ENCODE measurements around the gene CREB5.

CREB5 gene

DNA sequence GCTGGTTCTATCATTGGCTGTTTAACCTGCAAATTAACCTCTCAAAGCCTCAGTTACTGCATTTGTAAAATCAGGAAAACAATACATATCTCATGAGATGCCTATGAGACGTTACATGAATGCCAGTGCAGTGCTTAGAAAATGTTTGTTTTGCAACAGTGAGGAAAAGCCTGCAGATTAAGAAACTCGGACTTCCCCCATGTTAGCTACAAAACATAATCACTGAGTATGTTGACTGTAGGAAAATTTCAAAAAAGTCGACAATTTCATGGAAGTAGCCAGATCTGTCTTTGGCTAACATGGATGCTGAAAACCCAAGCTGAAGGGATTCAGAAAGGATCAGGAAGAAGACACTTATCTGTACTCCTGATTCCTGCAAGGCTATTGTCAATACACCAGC, 424.4 kb downstream of the CREB5 start:
- in situ Hi-C loops (cut with MboI; ENCODE audit: low sequenced_read_pairs), result no loop called here

DNA sequence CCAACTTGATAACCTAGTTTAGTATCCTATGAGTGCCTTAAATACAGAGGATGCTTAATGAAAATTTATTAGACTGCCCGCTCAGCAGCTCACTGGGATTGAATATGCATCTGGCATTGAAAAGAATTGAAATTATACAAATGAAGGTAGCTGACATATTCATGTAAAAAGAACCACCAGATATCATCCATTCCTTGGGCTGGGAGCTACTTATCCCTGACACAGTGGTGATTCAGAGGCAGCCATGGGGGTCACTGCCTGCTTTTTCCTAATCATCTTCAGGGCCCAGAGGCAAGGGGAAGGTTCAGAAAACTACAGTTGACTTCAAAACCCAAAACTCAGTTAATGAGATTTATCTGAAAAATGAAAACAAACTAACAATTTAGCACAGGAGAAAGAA, 424.9 kb downstream of the CREB5 start:
- in situ Hi-C loops (cut with MboI; ENCODE audit: low sequenced_read_pairs), result no loop called here

DNA sequence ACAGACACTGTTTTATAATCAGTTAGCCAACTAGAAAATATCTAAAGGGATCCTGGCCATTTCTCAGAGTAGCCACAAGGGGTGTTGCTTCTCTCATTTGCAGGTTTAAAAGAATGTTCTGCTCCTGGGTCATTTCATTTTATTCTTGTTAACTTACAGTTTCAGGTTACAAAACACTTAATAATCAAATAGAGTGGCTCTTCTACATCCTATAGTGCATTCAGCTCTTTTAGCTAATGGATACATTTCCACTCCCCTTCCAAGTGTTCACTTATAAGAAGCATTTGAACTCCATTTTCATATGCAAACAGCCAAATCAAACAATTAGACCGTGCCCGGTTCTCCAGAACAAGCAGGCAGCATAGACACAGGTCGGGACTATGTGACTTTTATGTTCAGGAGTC, 428.3 kb downstream of the CREB5 start:
- in situ Hi-C loops (cut with MboI; ENCODE audit: low sequenced_read_pairs), result no loop called here

DNA sequence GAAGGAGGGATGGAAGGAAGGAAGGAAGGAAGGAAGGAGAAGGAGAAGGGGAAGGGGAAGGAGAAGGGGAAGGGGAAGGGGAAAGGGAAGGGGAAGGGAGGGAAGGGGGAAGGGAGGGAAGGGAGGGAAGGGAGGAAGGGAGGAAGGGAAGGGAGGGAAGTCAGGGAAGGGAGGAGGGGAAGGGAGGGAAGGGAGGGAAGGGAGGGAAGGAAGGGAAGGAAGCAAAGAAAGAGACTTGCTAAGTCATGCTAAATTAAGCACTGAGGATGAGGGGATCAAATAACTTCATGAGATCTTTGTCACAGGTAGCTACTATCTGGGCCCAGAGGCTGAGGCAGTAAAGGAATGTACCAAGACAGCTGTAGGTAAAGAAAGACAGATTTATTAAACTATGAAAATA, 429.4 kb downstream of the CREB5 start:
- in situ Hi-C loops (cut with MboI; ENCODE audit: low sequenced_read_pairs), result no loop called here

DNA sequence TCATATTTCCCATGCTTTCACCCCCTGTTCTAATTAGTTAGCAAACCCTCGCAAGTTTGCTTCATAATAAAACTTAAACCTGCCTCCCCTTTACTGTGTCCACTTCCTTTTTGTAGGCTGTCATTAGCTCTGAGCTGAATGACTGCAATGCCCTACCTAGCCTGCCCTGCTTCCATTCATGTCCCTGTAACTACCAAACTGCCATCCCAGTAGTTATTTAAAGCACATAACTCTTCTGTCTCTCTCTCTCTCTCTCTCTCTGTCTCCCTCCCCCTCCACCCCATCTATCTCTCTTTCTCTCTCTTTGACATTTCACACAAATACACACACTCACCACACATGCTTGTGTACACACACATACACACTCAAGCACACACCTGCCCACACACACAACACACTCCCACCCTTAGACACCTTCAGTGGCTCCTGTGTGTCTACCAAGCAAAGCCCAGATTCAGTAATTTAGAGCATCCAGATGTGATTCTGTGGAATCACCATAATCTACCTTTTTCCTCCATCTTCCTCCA, 430.5 kb downstream of the CREB5 start:
- in situ Hi-C loops (cut with MboI; ENCODE audit: low sequenced_read_pairs), result no loop called here

DNA sequence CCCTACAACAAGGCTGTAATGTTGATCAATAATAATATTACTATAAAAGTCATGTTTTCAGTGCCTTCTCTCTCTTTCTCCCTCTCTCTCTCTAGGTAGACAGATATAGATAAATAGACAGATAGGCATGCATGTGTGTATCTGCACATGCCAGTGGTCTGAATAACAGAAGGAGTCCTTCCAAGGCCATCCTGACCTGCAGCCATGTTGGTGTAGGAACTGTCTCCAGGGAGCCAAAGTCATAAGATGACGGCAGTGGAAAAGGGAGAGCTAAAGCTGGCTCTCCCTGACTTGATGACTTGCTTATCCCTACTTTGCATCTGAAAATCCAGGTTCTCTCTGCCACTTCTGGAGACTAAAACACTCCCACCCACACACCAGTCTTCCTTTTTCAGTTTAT, 432.8 kb downstream of the CREB5 start:
- in situ Hi-C loops (cut with MboI; ENCODE audit: low sequenced_read_pairs), result no loop called here

DNA sequence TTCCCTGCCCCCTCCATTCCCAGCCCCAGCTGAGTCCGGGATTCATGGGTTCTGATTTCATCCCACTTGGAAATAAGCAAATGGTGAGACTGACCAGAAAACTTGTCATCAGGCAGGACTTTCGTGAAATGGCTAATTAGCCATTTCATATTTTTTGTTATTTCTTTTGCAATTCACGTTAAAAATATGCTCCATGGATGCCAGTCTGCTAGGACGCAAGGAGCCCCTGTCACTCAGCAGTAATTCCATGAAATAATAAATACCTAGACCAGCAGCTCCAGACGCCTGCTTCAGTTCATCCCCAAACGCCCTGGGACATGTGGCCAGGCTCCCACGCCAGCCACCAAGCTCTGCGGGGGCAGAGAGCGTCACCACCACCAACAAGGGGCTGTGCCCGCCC, 434.9 kb downstream of the CREB5 start:
- in situ Hi-C loops (cut with MboI; ENCODE audit: low sequenced_read_pairs), result no loop called here

DNA sequence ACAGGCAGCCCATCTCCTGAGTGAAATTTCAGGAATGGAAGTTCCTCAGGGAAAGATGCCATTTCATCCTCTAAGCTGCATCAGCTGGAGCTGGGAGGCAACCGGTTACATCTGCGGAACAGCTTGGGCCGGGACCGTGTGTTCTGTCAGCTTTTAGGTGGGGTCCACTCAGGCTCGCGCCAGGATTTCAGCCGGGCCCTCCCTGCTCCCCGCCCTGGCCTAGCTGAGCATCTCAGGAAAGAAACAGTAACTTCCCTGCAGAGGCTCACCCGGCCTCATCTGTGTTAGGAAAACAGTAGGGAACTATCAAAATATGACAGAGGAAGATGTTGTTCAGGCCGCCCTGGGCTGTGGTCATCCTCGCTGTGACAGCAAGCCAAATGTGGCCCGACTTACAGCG, 435.4 kb downstream of the CREB5 start:
- in situ Hi-C loops (cut with MboI; ENCODE audit: low sequenced_read_pairs), result no loop called here

DNA sequence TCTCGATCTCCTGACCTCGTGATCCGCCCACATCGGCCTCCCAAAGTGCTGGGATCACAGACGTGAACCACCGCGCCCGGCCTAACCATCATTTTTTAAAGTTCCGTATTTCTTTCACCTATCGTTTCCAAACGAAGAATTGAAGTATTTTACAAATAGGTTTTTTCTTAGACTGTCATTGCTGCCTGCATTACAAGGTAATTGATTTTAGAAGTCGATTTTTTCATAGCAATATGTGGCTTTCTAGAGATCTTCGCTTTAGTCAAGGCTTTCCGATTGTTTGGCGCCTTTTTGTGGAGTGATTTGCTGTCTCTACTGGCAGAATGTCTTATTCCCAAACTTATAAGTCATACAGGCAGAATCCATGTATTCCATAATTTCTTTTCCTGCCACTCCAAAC, 436.6 kb downstream of the CREB5 start:
- in situ Hi-C loops (cut with MboI; ENCODE audit: low sequenced_read_pairs), result no loop called here

DNA sequence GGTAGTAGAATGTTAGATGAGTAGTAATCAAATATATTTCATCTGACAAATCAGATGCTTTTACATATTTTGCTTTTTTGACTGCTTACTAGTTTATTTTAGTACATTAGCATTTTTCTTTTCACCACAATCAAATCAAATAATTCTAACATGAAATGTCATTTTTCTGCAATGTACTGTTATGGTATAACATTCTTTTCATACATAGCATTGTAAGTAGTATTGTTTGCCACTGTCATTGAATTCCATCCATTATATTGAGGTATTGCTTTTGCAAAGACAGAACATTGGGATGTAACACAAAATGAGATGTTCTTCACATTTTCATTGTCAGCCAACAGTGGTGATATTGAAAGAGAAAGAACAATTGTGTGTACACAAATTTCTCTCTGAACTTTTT, 438.4 kb downstream of the CREB5 start:
- in situ Hi-C loops (cut with MboI; ENCODE audit: low sequenced_read_pairs), result no loop called here

DNA sequence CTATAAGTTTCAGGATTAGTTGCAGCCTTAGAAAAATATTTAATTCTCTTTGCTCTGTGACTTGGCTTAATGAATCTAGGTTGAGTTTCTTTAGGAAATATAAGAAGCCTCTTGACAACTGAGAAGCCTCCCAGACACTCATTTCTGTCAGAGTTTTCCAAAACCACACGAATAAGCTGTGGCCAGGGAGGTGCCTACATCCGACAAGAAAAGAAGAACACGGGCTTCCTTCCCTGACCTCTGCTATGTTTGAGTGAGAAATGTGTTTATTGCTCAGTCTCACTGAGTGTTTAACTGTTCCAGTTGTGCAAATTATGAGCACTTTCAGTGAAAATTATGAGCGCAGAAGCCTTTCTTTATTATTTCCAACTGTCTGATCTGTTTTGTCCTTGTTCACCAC, 440.8 kb downstream of the CREB5 start:
- in situ Hi-C loops (cut with MboI; ENCODE audit: low sequenced_read_pairs), result no loop called here

DNA sequence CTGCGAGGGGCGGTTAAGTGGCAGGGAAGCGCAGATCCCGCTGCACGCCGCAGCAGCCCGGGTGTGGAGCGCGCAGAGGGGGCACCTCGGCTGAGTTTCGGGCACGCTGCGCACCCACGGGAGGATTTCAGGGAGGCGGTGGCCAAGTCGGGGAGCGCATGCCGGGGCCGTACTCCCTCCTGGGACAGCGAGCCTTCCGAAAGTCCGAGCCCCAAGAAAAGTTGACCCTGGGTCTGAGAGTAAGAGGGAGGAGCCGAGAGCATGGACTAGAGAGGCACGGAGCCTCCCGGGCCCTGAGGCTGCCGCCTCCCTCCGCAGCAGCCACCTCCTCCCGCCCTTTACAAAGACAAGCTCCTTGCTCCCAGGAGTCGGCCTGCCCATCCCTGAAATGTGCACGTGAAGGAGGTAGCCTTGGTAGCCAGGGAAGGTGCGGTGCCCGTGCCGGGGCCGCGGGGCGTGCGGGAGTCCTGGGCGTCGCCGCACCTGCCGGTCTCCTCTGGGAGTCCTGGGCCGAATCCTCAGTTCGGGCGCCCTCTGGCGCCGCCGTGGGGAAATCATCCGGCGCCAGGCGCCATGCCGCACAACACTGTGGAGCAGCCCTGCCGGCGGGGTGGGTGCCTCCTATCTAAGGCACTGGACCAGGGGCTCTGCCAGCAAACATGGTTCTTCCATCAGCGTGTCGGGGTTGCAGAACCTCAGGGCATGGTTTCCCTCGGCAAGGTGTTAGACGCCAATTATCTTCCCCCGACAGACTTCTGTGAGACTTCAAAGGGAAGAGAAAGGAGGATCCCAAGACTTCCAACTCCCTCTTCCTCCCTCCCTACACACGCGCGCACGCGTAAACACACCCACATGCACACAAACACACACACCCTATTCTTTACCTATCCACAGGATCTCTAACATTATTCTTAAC, 441.8 kb downstream of the CREB5 start:
- in situ Hi-C loops (cut with MboI; ENCODE audit: low sequenced_read_pairs), result no loop called here

DNA sequence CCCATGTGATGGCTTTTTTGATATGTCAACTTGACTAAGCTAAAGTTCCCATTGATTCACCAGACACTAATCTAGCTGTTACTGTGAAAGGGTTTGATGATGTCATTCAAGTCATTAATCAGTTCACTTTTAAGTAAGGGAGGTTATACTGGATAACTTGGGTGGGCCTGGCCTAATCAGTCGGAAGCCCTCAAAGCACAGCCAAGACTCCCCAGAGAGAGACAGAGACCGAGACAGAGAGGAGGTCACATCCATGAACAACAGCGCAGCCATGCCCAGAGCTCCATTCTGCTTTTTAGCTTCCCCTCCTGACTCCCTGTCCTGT, 442.4 kb downstream of the CREB5 start:
- in situ Hi-C loops (cut with MboI; ENCODE audit: low sequenced_read_pairs), result no loop called here

DNA sequence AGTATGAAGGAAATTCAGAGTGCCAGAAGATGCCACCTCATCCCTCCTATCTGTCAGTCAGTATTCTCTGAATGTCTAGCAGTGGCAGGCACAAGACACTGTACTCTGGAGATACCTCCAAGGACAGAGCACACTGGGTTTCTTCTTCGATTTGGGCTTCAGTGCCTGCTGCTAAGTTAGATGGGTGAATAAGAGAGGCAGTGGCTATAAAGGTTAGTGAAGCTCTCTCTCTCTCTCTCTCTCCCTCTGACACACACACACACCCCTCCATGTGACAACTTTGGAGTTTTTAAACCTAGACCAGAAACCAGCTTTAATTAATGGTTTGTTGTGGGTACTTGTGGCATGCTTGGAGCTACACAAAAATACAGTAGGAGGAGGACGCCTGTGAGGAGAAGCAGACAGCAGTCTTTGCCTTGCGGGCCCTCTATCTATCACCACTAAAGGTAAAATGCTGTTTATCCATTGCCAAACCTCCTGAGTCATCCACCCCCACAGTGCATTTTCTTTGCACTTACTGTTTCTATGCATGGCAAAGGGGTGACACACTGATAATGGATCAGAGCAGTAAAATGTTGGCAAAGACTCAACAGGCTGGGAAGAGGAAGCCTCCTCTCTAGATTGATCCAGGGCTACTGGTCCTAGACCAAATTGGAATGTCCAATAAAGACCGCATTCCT, 443.4 kb downstream of the CREB5 start:
- in situ Hi-C loops (cut with MboI; ENCODE audit: low sequenced_read_pairs), result no loop called here

DNA sequence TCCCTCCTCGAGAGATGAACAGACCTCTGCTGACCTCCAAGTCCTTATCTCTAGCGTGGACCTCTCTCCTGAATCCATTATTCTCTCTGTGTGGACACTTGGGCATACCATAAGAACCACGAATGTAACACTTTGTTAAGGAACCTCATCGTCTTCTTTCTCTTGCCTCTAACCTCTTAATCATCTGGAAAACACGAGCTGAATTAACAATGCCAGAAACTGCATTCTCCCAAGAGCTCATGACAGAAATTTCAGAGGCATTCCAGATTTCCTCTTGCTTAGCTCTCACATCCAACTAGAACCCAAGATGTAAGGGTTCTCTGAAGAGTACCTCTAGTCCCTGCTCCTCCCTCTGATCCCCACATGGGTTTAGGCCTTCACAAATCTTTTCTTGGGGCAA, 444.3 kb downstream of the CREB5 start:
- in situ Hi-C loops (cut with MboI; ENCODE audit: low sequenced_read_pairs), result no loop called here

DNA sequence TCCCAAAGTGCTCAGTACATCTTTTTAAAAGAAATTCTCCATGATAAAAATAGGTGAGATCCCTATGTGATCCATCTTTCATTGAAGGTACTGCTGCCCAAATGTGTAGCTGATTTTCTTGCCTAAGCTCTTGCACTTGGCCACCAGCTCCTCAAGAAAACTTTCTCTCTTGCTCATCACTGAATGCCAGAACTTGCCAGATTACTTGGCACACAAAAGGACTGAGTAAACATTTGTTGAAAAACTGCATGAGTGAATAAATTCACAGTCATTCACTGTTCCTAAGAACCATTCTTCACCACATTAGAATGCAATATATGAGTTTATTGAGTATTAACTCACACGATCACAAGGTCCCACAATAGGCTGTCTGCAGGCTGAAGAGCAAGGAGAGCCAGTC, 445.9 kb downstream of the CREB5 start:
- in situ Hi-C loops (cut with MboI; ENCODE audit: low sequenced_read_pairs), result no loop called here

DNA sequence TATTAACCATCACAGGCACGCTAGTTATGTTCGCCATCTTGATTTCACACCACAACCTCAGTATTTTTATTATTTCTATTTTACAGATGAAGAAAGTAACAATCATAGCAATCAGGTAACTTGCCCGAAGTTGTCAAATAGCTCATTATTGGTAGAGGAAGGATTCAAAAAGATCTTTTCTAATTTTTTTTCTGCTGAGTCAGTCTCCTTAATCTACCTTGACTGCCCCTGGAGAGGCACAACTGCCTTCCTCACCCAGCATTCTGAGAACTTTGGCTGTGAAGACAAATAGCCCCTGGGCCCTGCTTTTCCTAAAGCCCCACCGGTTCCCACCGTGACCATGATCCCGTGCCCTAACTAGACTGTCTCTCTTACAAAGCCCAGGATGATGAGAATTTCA, 446.6 kb downstream of the CREB5 start:
- in situ Hi-C loops (cut with MboI; ENCODE audit: low sequenced_read_pairs), result no loop called here

DNA sequence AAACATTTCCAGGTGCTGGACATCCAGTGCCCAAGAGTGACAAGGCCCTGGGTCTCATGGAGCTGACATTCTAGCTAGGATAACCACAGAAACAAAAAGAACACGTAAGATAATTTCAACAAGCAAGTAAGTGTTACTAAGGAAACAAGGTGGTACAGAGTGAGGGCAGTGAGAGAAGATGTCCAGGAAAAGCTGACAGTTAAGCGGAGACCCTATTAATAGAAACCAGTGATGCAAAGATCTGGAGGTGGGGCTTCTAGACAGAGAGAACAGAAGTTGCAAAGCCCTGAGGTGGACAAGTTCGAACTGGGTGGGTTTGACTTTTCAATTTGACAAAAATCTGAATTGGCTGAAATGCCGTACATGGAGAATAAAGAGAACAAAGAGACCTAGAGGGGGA, 449.5 kb downstream of the CREB5 start:
- in situ Hi-C loops (cut with MboI; ENCODE audit: low sequenced_read_pairs), result no loop called here

DNA sequence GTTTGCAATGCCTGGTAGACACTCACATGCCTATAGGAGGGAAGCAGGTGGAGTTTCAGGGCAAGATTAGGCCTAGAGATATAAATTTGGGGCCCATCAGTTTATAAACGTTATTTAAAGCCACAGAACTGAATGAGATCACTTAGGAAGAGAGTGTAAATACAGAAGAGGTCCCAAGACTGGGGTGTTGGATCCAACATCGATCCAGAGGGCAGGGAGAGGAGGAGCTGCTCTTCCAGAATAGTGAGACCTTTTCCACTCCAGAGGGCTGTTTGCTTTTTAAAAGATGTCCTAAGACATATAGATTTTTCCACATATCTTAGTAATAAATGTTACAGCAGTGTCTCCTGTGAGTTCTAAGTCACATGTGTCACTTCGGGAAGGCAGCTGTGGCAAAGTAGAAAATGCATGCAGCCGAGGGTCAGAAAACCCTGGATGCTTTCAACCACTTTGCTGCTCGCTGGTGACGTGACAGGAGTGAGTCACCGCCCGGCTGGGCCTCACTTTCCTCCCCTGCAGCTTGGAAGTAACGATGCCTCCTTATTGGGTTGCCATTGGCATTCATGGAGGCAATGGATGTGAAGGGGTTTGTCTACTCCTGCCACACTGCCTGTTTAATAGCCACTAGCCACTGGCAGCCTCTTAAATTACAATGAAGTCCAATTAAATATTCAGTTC, 450.4 kb downstream of the CREB5 start:
- in situ Hi-C loops (cut with MboI; ENCODE audit: low sequenced_read_pairs), result no loop called here

DNA sequence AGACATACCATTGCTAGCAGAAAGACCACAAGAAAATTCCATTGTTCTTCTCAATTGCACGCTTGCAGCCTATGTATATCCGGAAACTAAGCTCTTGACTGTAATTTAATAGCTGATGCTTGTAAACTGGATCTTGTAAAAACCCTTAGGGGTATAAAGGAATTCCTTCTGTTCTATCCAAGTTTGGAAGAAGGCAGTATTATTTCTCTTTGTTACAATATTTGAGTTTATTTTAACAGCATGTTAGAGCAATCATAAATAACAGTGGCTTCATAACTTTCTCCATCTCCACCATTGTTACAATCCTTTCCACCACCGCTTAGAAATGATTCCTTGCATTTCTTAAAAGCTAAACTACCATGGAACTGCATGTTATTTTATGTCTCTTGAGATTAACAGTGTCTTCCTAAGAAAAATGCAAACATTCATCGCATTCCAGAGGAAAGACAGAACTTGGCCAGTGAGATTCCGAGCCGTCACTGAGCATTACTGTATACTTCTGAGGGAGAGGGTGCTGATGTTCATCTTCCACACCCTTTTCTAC, 453.4 kb downstream of the CREB5 start:
- in situ Hi-C loops (cut with MboI; ENCODE audit: low sequenced_read_pairs), result no loop called here

DNA sequence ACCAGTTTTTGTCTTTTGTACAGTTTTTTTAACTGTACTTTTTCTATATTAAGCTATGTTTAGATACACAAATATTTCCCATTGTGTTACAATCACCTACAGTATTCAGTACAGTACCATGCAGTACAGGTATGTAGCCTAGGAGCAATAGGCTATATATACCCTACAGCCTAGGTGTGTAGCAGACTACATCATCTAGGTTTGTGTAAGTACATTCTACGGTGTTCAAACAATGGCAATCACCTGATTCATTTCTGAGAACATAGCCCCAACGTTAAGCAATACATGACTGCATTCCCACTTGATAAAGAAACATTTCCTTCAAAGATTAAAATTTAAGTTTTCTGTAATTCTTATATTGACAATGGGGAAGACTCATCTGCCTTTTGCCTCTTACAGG, 456.4 kb downstream of the CREB5 start:
- in situ Hi-C loops (cut with MboI; ENCODE audit: low sequenced_read_pairs), result no loop called here

DNA sequence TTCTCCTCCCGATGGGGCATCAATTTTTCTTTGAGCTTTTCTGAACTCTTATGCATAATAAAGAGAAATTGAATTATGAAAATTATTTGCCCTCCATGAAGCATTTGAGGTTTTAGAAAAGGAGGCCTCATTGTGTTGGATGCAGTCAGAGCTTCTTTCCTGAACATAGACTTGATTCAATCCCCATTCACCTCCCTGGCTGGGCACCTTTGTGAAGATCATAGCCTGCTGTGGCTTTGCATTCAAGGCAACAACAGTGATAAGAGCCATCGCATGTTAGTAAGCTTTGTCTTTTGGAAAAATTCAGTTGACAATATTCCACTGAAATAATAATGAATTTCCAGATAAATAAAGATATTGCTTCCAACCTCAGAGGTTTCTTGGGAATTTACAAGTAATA, 458.8 kb downstream of the CREB5 start:
- in situ Hi-C loops (cut with MboI; ENCODE audit: low sequenced_read_pairs), result no loop called here

Measured in HL-60/S4 treated with phorbol 12-myristate 13-acetate at 8.2 ng/mL for 4 days and 3 days (cell line).